Measurements from ENCODE around the gene PDE1A. TPM values are rescaled to one million over a fixed set of nuclear protein-coding genes. Genes with fewer than 3 reads are reported as not detected.

The PDE1A gene
- 0.11 TPM in 1 of 2 replicates, not detected in the other for total RNA-seq (2014; rRNA removed; shearing (Covaris generic))

GRCh38 chr2:182426918-182427240 lies at the start of gene PDE1A:
TSS of gene PDE1A (minus strand) at chr2:182427036.

Small RNA genes lying within 50 kb of the gene (small RNA-seq; reads per million reads assigned to genes)
- gene RN7SL267P, result not detected
